Neural cell (in vitro differentiated cells): ENCODE measurements around the gene MRGPRD. TPM values are rescaled to one million over a fixed set of nuclear protein-coding genes. Genes with fewer than 3 reads are reported as not detected.

ENCODE experiments used
- H2AFZ ChIP-seq: fragments of 200-600, 300-800 bp; sonication (generic), shearing (Covaris generic); 2 replicates; pipeline ENCODE4 v1.6.0; 2014; ENCODE audit warnings: low read depth, mild to moderate bottlenecking, antibody characterized with exemption, low read length, moderate library complexity
- H3F3A ChIP-seq: fragments of 200-600 bp; shearing (Covaris generic); 2 replicates; pipeline ENCODE4 v1.6.1; 2016; ENCODE audit warnings: mild to moderate bottlenecking, moderate library complexity, mixed read lengths, antibody characterized with exemption, low read length; ENCODE audit not compliant: insufficient read depth, poor library complexity, severe bottlenecking
- H3K27ac ChIP-seq: fragments of 200-600, 300-800 bp; sonication (generic), shearing (Covaris generic); 2 replicates; pipeline ENCODE4 v1.5.1; 2014; ENCODE audit warnings: mild to moderate bottlenecking, low read length, moderate library complexity
- H3K27me3 ChIP-seq: fragments of 300-800, 200-600 bp; sonication (generic), shearing (Covaris generic); 2 replicates; pipeline ENCODE4 v1.6.0; 2014; ENCODE audit warnings: mild to moderate bottlenecking, low read depth, low read length, moderate library complexity; ENCODE audit not compliant: insufficient read depth
- H3K36me3 ChIP-seq: fragments of 300-800, 200-600 bp; sonication (generic), shearing (Covaris generic); 2 replicates; pipeline ENCODE4 v1.5.1; 2014; ENCODE audit warnings: mild to moderate bottlenecking, antibody characterized with exemption, low read length, moderate library complexity; ENCODE audit not compliant: insufficient read depth
- H3K4me2 ChIP-seq: fragments of 300-800, 200-600 bp; sonication (generic), shearing (Covaris generic); 2 replicates; pipeline ENCODE4 v1.6.0; 2014; ENCODE audit warnings: mild to moderate bottlenecking, low read length
- H3K4me3 ChIP-seq: fragments of 300-800, 200-600 bp; sonication (generic), shearing (Covaris generic); 2 replicates; pipeline ENCODE4 v1.5.1; 2014; ENCODE audit warnings: mild to moderate bottlenecking, low read length, moderate library complexity
- H3K79me2 ChIP-seq: fragments of 200-600 bp; shearing (Covaris generic); replicated peaks from 2 replicates; pipeline ENCODE4 v1.6.0; 2014; ENCODE audit warnings: mild to moderate bottlenecking, low read length, moderate library complexity; ENCODE audit not compliant: insufficient read depth
- H3K9ac ChIP-seq: fragments of 300-800, 200-600 bp; sonication (generic), shearing (Covaris generic); 2 replicates; pipeline ENCODE4 v1.6.1; 2016; ENCODE audit warnings: mild to moderate bottlenecking, low read length, mixed read lengths
- H3K9me2 ChIP-seq: fragments of 200-600 bp; shearing (Covaris generic); 2 replicates; pipeline ENCODE4 v1.6.1; 2016; ENCODE audit warnings: mild to moderate bottlenecking, low read length, mixed read lengths; ENCODE audit not compliant: insufficient read depth
- H3K9me3 ChIP-seq: fragments of 200-600, 300-800 bp; sonication (generic), shearing (Covaris generic); 2 replicates; pipeline ENCODE4 v1.6.1; 2016; ENCODE audit warnings: mild to moderate bottlenecking, mixed run types, low read length, moderate library complexity, mixed read lengths
- H4K20me1 ChIP-seq: fragments of 200-600 bp; shearing (Covaris generic); 2 replicates; pipeline ENCODE4 v1.6.1; 2016; ENCODE audit warnings: mild to moderate bottlenecking, mixed run types; ENCODE audit not compliant: insufficient read depth
- CTCF ChIP-seq: fragments of 450-650 bp; IDR thresholded peaks from 2 replicates; pipeline ENCODE4 v1.5.1; 2014; ENCODE audit warnings: antibody characterized with exemption, mild to moderate bottlenecking, moderate library complexity; ENCODE audit not compliant: poor library complexity, severe bottlenecking
- EP300 ChIP-seq: fragments of 450-650 bp; conservative IDR thresholded peaks from 2 replicates; pipeline ENCODE4 v1.6.1; 2014; ENCODE audit warnings: antibody characterized with exemption, mild to moderate bottlenecking, moderate library complexity; ENCODE audit not compliant: poor library complexity, severe bottlenecking
- EZH2 ChIP-seq: fragments of 200-600, 300-800 bp; shearing (Covaris generic), sonication (generic); IDR thresholded peaks from 2 replicates; pipeline ENCODE4 v1.6.1; 2014; ENCODE audit warnings: antibody characterized with exemption, low read length, borderline replicate concordance, mild to moderate bottlenecking; ENCODE audit not compliant: insufficient read depth, poor library complexity, severe bottlenecking
- MXI1 ChIP-seq: fragments of 450-650 bp; conservative IDR thresholded peaks from 2 replicates; pipeline ENCODE4 v1.6.1; 2014; ENCODE audit warnings: antibody characterized with exemption, mild to moderate bottlenecking; ENCODE audit not compliant: poor library complexity, severe bottlenecking
- POLR2AphosphoS5 ChIP-seq: IDR thresholded peaks from 2 replicates; pipeline ENCODE4 v1.6.1; 2012
- RAD21 ChIP-seq: fragments of 450-650 bp; conservative IDR thresholded peaks from 2 replicates; pipeline ENCODE4 v1.6.1; 2014; ENCODE audit warnings: antibody characterized with exemption, mild to moderate bottlenecking, moderate library complexity
- REST ChIP-seq: IDR thresholded peaks from 2 replicates; pipeline ENCODE4 v1.6.1; 2012; ENCODE audit warnings: borderline replicate concordance
- SMC3 ChIP-seq: fragments of 450-650 bp; conservative IDR thresholded peaks from 2 replicates; pipeline ENCODE4 v1.6.1; 2014; ENCODE audit warnings: antibody characterized with exemption, mild to moderate bottlenecking, moderate library complexity; ENCODE audit not compliant: poor library complexity
- TAF1 ChIP-seq: IDR thresholded peaks from 2 replicates; pipeline ENCODE4 v1.6.1; 2012; ENCODE audit warnings: low read depth
- polyA plus RNA-seq: library from polyadenylated mRNA; depleted of rRNA; stranded (reverse); fragments of >200 nt; gene quantifications from 2 replicates; pipeline ENCODE4 v1.2.3, GENCODE V29; 2014

MRGPRD gene
- polyA plus RNA-seq, 1 donor from 2014 or later = not detected

GRCh38 chr11:68987211-68987610 lies 6.4 kb upstream of the MRGPRD start:
- H3K9me2 ChIP-seq = no peaks in the 10 kb centered on the region
- H3K27ac ChIP-seq = no peak overlapping the region
- H3K79me2 ChIP-seq = no peaks in the 10 kb centered on the region
- H3K9ac ChIP-seq = no peak overlapping the region
- peaks cover 1% of the 10 kb centered on the region for H3K9me3 ChIP-seq
- H3K27me3 ChIP-seq = no peaks in the 10 kb centered on the region
- H3K36me3 ChIP-seq = no peaks in the 10 kb centered on the region
- no peak for TF ChIP-seq EZH2
- no peak for TF ChIP-seq TAF1
- no peak for TF ChIP-seq REST
- TF ChIP-seq MXI1 = no peak
- TF ChIP-seq EP300 = no peak
- TF ChIP-seq RAD21 = no peak
- TF ChIP-seq CTCF = no peak
- TF ChIP-seq SMC3 = no peak
- TF ChIP-seq POLR2AphosphoS5 = no peak
- no peaks in the 10 kb centered on the region for H3F3A ChIP-seq
- no peak overlapping the region for H2AFZ ChIP-seq
- no peak overlapping the region for H3K4me3 ChIP-seq
- no peak overlapping the region for H3K4me2 ChIP-seq
- no peaks in the 10 kb centered on the region for H4K20me1 ChIP-seq

GRCh38 chr11:68983801-68984200 lies 3.0 kb upstream of the MRGPRD start:
- no peak overlapping the region for H3K27ac ChIP-seq
- no peaks in the 10 kb centered on the region for H3K9me2 ChIP-seq
- H3K4me2 ChIP-seq = no peak overlapping the region
- peaks cover 3% of the 10 kb centered on the region for H3K9me3 ChIP-seq
- H3K27me3 ChIP-seq = no peaks in the 10 kb centered on the region
- H3F3A ChIP-seq = no peaks in the 10 kb centered on the region
- no peaks in the 10 kb centered on the region for H3K79me2 ChIP-seq
- H3K9ac ChIP-seq = no peak overlapping the region
- H2AFZ ChIP-seq = no peak overlapping the region
- H3K4me3 ChIP-seq = no peak overlapping the region
- H4K20me1 ChIP-seq = no peaks in the 10 kb centered on the region
- H3K36me3 ChIP-seq = no peaks in the 10 kb centered on the region
- no peak for TF ChIP-seq REST
- no peak for TF ChIP-seq SMC3
- TF ChIP-seq MXI1 = no peak
- no peak for TF ChIP-seq POLR2AphosphoS5
- TF ChIP-seq RAD21 = no peak
- TF ChIP-seq EZH2 = no peak
- TF ChIP-seq TAF1 = no peak
- no peak for TF ChIP-seq CTCF
- TF ChIP-seq EP300 = no peak
